ENCODE results near the gene SEMA3F. TPM values are rescaled to one million over a fixed set of nuclear protein-coding genes. Genes with fewer than 3 reads are reported as not detected.
A peak's percentile ranks its signal among the peaks of the same experiment; 100 is the strongest.

Gene SEMA3F
- total RNA-seq, 2 experiments from 2014 or later = 0.34 to 0.43 TPM

- Mint-ChIP-seq H3K27ac (no peak overlapping the region), H3K36me3 (ENCODE audit: low read depth) (no peaks in the 10 kb centered on the region), H3K9me3 (no peaks in the 10 kb centered on the region), H3K4me3 (no peak overlapping the region), H3K27me3 (no peaks in the 10 kb centered on the region), H3K4me1 (ENCODE audit: low read depth) (no peaks in the 10 kb centered on the region)
- POLR2A ChIA-PET = interaction anchor here (0.9 kb wide), 1 partner anchor 19 kb away, joined by 3 read pairs; no protein-coding TSS in a partner anchor
- CTCF ChIA-PET = interaction anchor here (1.1 to 7.3 kb wide), 5 partner anchors 8 to 38 kb away, joined by 3 to 93 read pairs (median 3); no protein-coding TSS in a partner anchor
- no peak for ATAC-seq
- intact Hi-C loops (cut with micrococcal nuclease) = no loop called here
- no peak for DNase-seq
- TF ChIP-seq, protein P1, sequence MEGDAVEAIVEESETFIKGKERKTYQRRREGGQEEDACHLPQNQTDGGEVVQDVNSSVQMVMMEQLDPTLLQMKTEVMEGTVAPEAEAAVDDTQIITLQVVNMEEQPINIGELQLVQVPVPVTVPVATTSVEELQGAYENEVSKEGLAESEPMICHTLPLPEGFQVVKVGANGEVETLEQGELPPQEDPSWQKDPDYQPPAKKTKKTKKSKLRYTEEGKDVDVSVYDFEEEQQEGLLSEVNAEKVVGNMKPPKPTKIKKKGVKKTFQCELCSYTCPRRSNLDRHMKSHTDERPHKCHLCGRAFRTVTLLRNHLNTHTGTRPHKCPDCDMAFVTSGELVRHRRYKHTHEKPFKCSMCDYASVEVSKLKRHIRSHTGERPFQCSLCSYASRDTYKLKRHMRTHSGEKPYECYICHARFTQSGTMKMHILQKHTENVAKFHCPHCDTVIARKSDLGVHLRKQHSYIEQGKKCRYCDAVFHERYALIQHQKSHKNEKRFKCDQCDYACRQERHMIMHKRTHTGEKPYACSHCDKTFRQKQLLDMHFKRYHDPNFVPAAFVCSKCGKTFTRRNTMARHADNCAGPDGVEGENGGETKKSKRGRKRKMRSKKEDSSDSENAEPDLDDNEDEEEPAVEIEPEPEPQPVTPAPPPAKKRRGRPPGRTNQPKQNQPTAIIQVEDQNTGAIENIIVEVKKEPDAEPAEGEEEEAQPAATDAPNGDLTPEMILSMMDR (IDR thresholded peaks at IDR 0.05) = no peak
Observed at GRCh38 chr3:50218448-50218847, 63.3 kb downstream of the SEMA3F start.

- TF ChIP-seq, protein P1 (IDR thresholded peaks at IDR 0.05) = no peak
- H3K9me3 Mint-ChIP-seq = no peaks in the 10 kb centered on the region
- H3K27me3 Mint-ChIP-seq = peaks cover 2% of the 10 kb centered on the region
- ATAC-seq (no peak), DNase-seq (no peak)
- H3K4me1 Mint-ChIP-seq (ENCODE audit: low read depth) = no peaks in the 10 kb centered on the region
- no peaks in the 10 kb centered on the region for H3K36me3 Mint-ChIP-seq (ENCODE audit: low read depth)
- CTCF ChIA-PET = interaction anchor here (1.1 to 7.3 kb wide), 4 partner anchors 9 to 28 kb away, joined by 3 to 93 read pairs (median 4); no protein-coding TSS in a partner anchor
- no peak overlapping the region for H3K27ac Mint-ChIP-seq
- no peak overlapping the region for H3K4me3 Mint-ChIP-seq
- POLR2A ChIA-PET = interaction anchor here (0.7 to 1.7 kb wide), 2 partner anchors 23 to 25 kb away, joined by 3 read pairs; no protein-coding TSS in a partner anchor
- intact Hi-C loops (cut with micrococcal nuclease) = no loop called here
Observed at GRCh38 chr3:50219285-50219684, 64.2 kb downstream of the SEMA3F start.

GRCh38 chr3:50220109-50220508 lies 65.0 kb downstream of the SEMA3F start:
- TF ChIP-seq, protein P1 (IDR thresholded peaks at IDR 0.05) = no peak
- intact Hi-C loops (cut with micrococcal nuclease) = no loop called here
- H3K9me3 Mint-ChIP-seq = no peaks in the 10 kb centered on the region
- no peak overlapping the region for H3K27ac Mint-ChIP-seq
- no peaks in the 10 kb centered on the region for H3K36me3 Mint-ChIP-seq (ENCODE audit: low read depth)
- H3K4me1 Mint-ChIP-seq (ENCODE audit: low read depth) = no peaks in the 10 kb centered on the region
- H3K4me3 Mint-ChIP-seq = no peak overlapping the region
- DNase-seq (no peak), ATAC-seq (no peak)
- H3K27me3 Mint-ChIP-seq = peaks cover 2% of the 10 kb centered on the region
- ChIA-PET POLR2A (interaction anchor here (1.1 to 1.7 kb wide), 2 partner anchors 25 to 100 kb away, joined by 3 read pairs; no protein-coding TSS in a partner anchor), CTCF (interaction anchor here (0.9 to 7.3 kb wide), 5 partner anchors 8 to 55 kb away, joined by 3 to 93 read pairs (median 5); no protein-coding TSS in a partner anchor)

- intact Hi-C loops (cut with micrococcal nuclease) = no loop called here
- TF ChIP-seq, protein P1 (IDR thresholded peaks at IDR 0.05) = no peak
- POLR2A ChIA-PET = interaction anchor here (1.1 to 1.5 kb wide), 3 partner anchors 26 to 126 kb away, joined by 3 to 6 read pairs (median 3); no protein-coding TSS in a partner anchor
Observed at GRCh38 chr3:50221051-50221410, 65.9 kb downstream of the SEMA3F start.

More at GRCh38 chr3:50221051-50221410, 65.9 kb downstream of the SEMA3F start:
- Mint-ChIP-seq H3K4me1 (ENCODE audit: low read depth) (peaks cover 7% of the 10 kb centered on the region), H3K4me3 (no peak overlapping the region), H3K27ac (no peak overlapping the region), H3K36me3 (ENCODE audit: low read depth) (no peaks in the 10 kb centered on the region), H3K9me3 (no peaks in the 10 kb centered on the region), H3K27me3 (peaks cover 4% of the 10 kb centered on the region)
- DNase-seq (peak; percentile 12), ATAC-seq (peak; percentile 57)
- CTCF ChIA-PET = interaction anchor here (0.9 to 7.3 kb wide), 7 partner anchors 9 to 54 kb away, joined by 3 to 93 read pairs (median 4); no protein-coding TSS in a partner anchor

All from activated CD8-positive, alpha-beta T cell treated with anti-CD3 and anti-CD28 coated beads for 36 hours (primary cell).